Measurements from ENCODE around the gene FNIP2. TPM values are rescaled to one million over a fixed set of nuclear protein-coding genes. Genes with fewer than 3 reads are reported as not detected.

The FNIP2 gene
- total RNA-seq, 1 donor from 2014 or later, result 30.5 TPM

GRCh38 chr4:158938220-158939044 is 169.6 kb downstream of the FNIP2 start:
- Mint-ChIP-seq H3K4me1 (no peaks in the 10 kb centered on the region), H3K27ac (ENCODE audit: unreplicated experiment) (no peak overlapping the region), H3K36me3 (ENCODE audit: low read depth) (no peaks in the 10 kb centered on the region), H3K4me3 (no peak overlapping the region), H3K9me3 (no peaks in the 10 kb centered on the region), H3K27me3 (ENCODE audit: low read depth) (no peaks in the 10 kb centered on the region)
- TF ChIP-seq CTCF (conservative IDR thresholded peaks at IDR 0.05), result no peak
- DNase-seq (ENCODE audit: low read depth, low spot score), result no peak

GRCh38 chr4:158940271-158940670 is 171.4 kb downstream of the FNIP2 start:
- no peak for TF ChIP-seq CTCF (conservative IDR thresholded peaks at IDR 0.05)
- Mint-ChIP-seq H3K4me3 (no peak overlapping the region), H3K4me1 (no peaks in the 10 kb centered on the region), H3K27ac (ENCODE audit: unreplicated experiment) (no peak overlapping the region), H3K27me3 (ENCODE audit: low read depth) (no peaks in the 10 kb centered on the region), H3K36me3 (ENCODE audit: low read depth) (no peaks in the 10 kb centered on the region), H3K9me3 (peaks cover 5% of the 10 kb centered on the region)
- DNase-seq (ENCODE audit: low read depth, low spot score), result no peak

- no peak for TF ChIP-seq CTCF (conservative IDR thresholded peaks at IDR 0.05)
- no peaks in the 10 kb centered on the region for H3K4me1 Mint-ChIP-seq
Measured at GRCh38 chr4:158941321-158941720, 172.5 kb downstream of the FNIP2 start.

GRCh38 chr4:158941895-158942294 is 173.1 kb downstream of the FNIP2 start:
- no peak for TF ChIP-seq CTCF (conservative IDR thresholded peaks at IDR 0.05)
- Mint-ChIP-seq H3K27ac (ENCODE audit: unreplicated experiment) (no peak overlapping the region), H3K27me3 (ENCODE audit: low read depth) (no peaks in the 10 kb centered on the region), H3K36me3 (ENCODE audit: low read depth) (no peaks in the 10 kb centered on the region), H3K4me1 (no peaks in the 10 kb centered on the region), H3K4me3 (no peak overlapping the region), H3K9me3 (peaks cover 5% of the 10 kb centered on the region)
- no peak for DNase-seq (ENCODE audit: low read depth, low spot score)

More at GRCh38 chr4:158941321-158941720, 172.5 kb downstream of the FNIP2 start:
- Mint-ChIP-seq H3K9me3 (peaks cover 5% of the 10 kb centered on the region), H3K4me3 (no peak overlapping the region), H3K27ac (ENCODE audit: unreplicated experiment) (no peak overlapping the region), H3K27me3 (ENCODE audit: low read depth) (no peaks in the 10 kb centered on the region), H3K36me3 (ENCODE audit: low read depth) (no peaks in the 10 kb centered on the region)
- DNase-seq (ENCODE audit: low read depth, low spot score), result no peak

- H3K4me3 Mint-ChIP-seq, result no peak overlapping the region
- H3K36me3 Mint-ChIP-seq (ENCODE audit: low read depth), result no peaks in the 10 kb centered on the region
Measured at GRCh38 chr4:158945529-158946108, 176.8 kb downstream of the FNIP2 start.

More at GRCh38 chr4:158945529-158946108, 176.8 kb downstream of the FNIP2 start:
- no peaks in the 10 kb centered on the region for H3K4me1 Mint-ChIP-seq
- peaks cover 5% of the 10 kb centered on the region for H3K9me3 Mint-ChIP-seq
- TF ChIP-seq CTCF (conservative IDR thresholded peaks at IDR 0.05), result no peak
- DNase-seq (ENCODE audit: low read depth, low spot score), result no peak
- no peak overlapping the region for H3K27ac Mint-ChIP-seq (ENCODE audit: unreplicated experiment)
- H3K27me3 Mint-ChIP-seq (ENCODE audit: low read depth), result no peaks in the 10 kb centered on the region
